Activated T-cell treated with anti-CD3 and anti-CD28 coated beads, Interleukin-2, amount 50 U/mL, for 24 hours (primary cell): ENCODE measurements around the gene SPDYE9.
"Not testable (repeated sequence)": the region's sequence is repeated elsewhere in the genome, so short reads cannot be mapped to it uniquely, and the experiment has no call there.

ENCODE experiments used
- DNase-seq: peaks from one replicate; pipeline ENCODE4 v3.0.0-alpha.2; 2020
- H3K27ac Mint-ChIP-seq: 2 replicates; pipeline ENCODE4 v1.8.0; 2020; ENCODE audit warnings: mild to moderate bottlenecking, mixed read lengths
- H3K27me3 Mint-ChIP-seq: 2 replicates; pipeline ENCODE4 v1.8.0; 2020; ENCODE audit warnings: mixed read lengths
- H3K36me3 Mint-ChIP-seq: 2 replicates; pipeline ENCODE4 v1.8.0; 2020; ENCODE audit warnings: low read depth, mixed read lengths
- H3K4me1 Mint-ChIP-seq: 2 replicates; pipeline ENCODE4 v1.8.0; 2020; ENCODE audit warnings: low read depth, mixed read lengths
- H3K4me3 Mint-ChIP-seq: 2 replicates; pipeline ENCODE4 v1.8.0; 2020; ENCODE audit warnings: mild to moderate bottlenecking, moderate library complexity, mixed read lengths
- H3K9me3 Mint-ChIP-seq: 2 replicates; pipeline ENCODE4 v1.8.0; 2020; ENCODE audit warnings: mixed read lengths

SPDYE9 gene

GRCh38 chr7:73085938-73086337 lies at the start of gene SPDYE9:
Gene SPDYE9 (minus strand): TSS chr7:73086038. CDS start chr7:73084238, 1,800 bp downstream.
- not testable (repeated sequence) for H3K27me3 Mint-ChIP-seq, H3K4me3 Mint-ChIP-seq, H3K36me3 Mint-ChIP-seq, DNase-seq, H3K9me3 Mint-ChIP-seq, H3K4me1 Mint-ChIP-seq, H3K27ac Mint-ChIP-seq

- H3K4me1 Mint-ChIP-seq, H3K27ac Mint-ChIP-seq, DNase-seq, H3K36me3 Mint-ChIP-seq, H3K9me3 Mint-ChIP-seq, H3K27me3 Mint-ChIP-seq, H3K4me3 Mint-ChIP-seq: not testable (repeated sequence)
These were observed 49.0 kb upstream of the SPDYE9 start for GRCh38 chr7:73134866-73135265.

GRCh38 chr7:73132651-73133217 lies 46.9 kb upstream of the SPDYE9 start:
- DNase-seq, H3K36me3 Mint-ChIP-seq, H3K27ac Mint-ChIP-seq, H3K27me3 Mint-ChIP-seq, H3K4me1 Mint-ChIP-seq, H3K9me3 Mint-ChIP-seq, H3K4me3 Mint-ChIP-seq: not testable (repeated sequence)

GRCh38 chr7:73130612-73131011 lies 44.8 kb upstream of the SPDYE9 start:
- H3K4me3 Mint-ChIP-seq, DNase-seq, H3K27ac Mint-ChIP-seq, H3K9me3 Mint-ChIP-seq, H3K36me3 Mint-ChIP-seq, H3K27me3 Mint-ChIP-seq, H3K4me1 Mint-ChIP-seq: not testable (repeated sequence)

- not testable (repeated sequence) for H3K4me3 Mint-ChIP-seq, H3K27ac Mint-ChIP-seq, H3K9me3 Mint-ChIP-seq
These were observed 38.3 kb upstream of the SPDYE9 start for GRCh38 chr7:73124126-73124525.

GRCh38 chr7:73122778-73123447 lies 37.1 kb upstream of the SPDYE9 start:
- not testable (repeated sequence) for H3K4me1 Mint-ChIP-seq, H3K27ac Mint-ChIP-seq, DNase-seq, H3K36me3 Mint-ChIP-seq, H3K4me3 Mint-ChIP-seq, H3K27me3 Mint-ChIP-seq, H3K9me3 Mint-ChIP-seq

More at GRCh38 chr7:73124126-73124525, 38.3 kb upstream of the SPDYE9 start:
- not testable (repeated sequence) for DNase-seq, H3K36me3 Mint-ChIP-seq, H3K4me1 Mint-ChIP-seq, H3K27me3 Mint-ChIP-seq

GRCh38 chr7:73118155-73118554 lies 32.3 kb upstream of the SPDYE9 start:
- H3K27me3 Mint-ChIP-seq, H3K27ac Mint-ChIP-seq, H3K4me3 Mint-ChIP-seq, H3K36me3 Mint-ChIP-seq, H3K9me3 Mint-ChIP-seq, DNase-seq, H3K4me1 Mint-ChIP-seq: not testable (repeated sequence)

- H3K4me3 Mint-ChIP-seq, H3K4me1 Mint-ChIP-seq, H3K9me3 Mint-ChIP-seq, H3K27ac Mint-ChIP-seq, H3K36me3 Mint-ChIP-seq, H3K27me3 Mint-ChIP-seq, DNase-seq: not testable (repeated sequence)
These were observed 28.0 kb downstream of the SPDYE9 start, which contains the start of gene SPDYE11 for GRCh38 chr7:73057811-73058210. Gene SPDYE11 (minus strand): TSS chr7:73057911. CDS start chr7:73056111, 1,800 bp downstream.

GRCh38 chr7:73029666-73030065 lies 56.2 kb downstream of the SPDYE9 start, which contains the start of gene SPDYE8:
Gene SPDYE8 (minus strand): TSS chr7:73029766. CDS start chr7:73027966, 1,800 bp downstream.
- not testable (repeated sequence) for DNase-seq, H3K27me3 Mint-ChIP-seq, H3K4me3 Mint-ChIP-seq, H3K36me3 Mint-ChIP-seq, H3K27ac Mint-ChIP-seq, H3K9me3 Mint-ChIP-seq, H3K4me1 Mint-ChIP-seq
